Measurements from ENCODE around the gene FGD3. TPM values are rescaled to one million over a fixed set of nuclear protein-coding genes. Genes with fewer than 3 reads are reported as not detected.

FGD3 gene
- total RNA-seq, 4 donors from 2014 or later, result 4.3 to 5.1 (median 4.9) TPM

- WGBS, result 100% methylated on average over 2 of the region's 2 CpGs
- Histone ChIP-seq H3K27ac (replicated peaks in 1 of 4) (no peak overlapping the region), H3K27me3 (no peaks in the 10 kb centered on the region), H3K4me3 (no peak overlapping the region), H3K36me3 (no peaks in the 10 kb centered on the region), H3K9me3 (peaks cover 0 to 9% (median 2%) of the 10 kb centered on the region in 4 donors), H3K4me1 (no peaks in the 10 kb centered on the region)
- DNase-seq (ENCODE audit: extremely low spot score), result no peak
- intact Hi-C loops (cut with DNase I), result no loop called here
- TF ChIP-seq EP300 (IDR thresholded peaks at IDR 0.05), result no peak
- TF ChIP-seq POLR2AphosphoS5 (IDR thresholded peaks at IDR 0.05), result no peak
- no peak for TF ChIP-seq CTCF (IDR thresholded peaks at IDR 0.05)
- no peak for TF ChIP-seq POLR2A (IDR thresholded peaks at IDR 0.05; ENCODE audit: low read depth)
These were observed 15.0 kb downstream of the FGD3 start for GRCh38 chr9:92962303-92962649.

- H3K4me3 ChIP-seq, result no peak overlapping the region
- no peak for DNase-seq (ENCODE audit: extremely low spot score)
- no peak for TF ChIP-seq CTCF (IDR thresholded peaks at IDR 0.05)
- TF ChIP-seq POLR2A (IDR thresholded peaks at IDR 0.05; ENCODE audit: low read depth), result no peak
- no peak for TF ChIP-seq POLR2AphosphoS5 (IDR thresholded peaks at IDR 0.05)
- no peak for TF ChIP-seq EP300 (IDR thresholded peaks at IDR 0.05)
- no peaks in the 10 kb centered on the region for H3K27me3 ChIP-seq
- no peaks in the 10 kb centered on the region for H3K36me3 ChIP-seq
- intact Hi-C loops (cut with DNase I), result no loop called here
- WGBS, result 97% methylated on average over 7 of the region's 7 CpGs
- H3K27ac ChIP-seq (replicated peaks in 1 of 4), result no peak overlapping the region
- H3K9me3 ChIP-seq, result peaks cover 0 to 9% (median 2%) of the 10 kb centered on the region in 4 donors
- H3K4me1 ChIP-seq, result no peaks in the 10 kb centered on the region
These were observed 15.5 kb downstream of the FGD3 start for GRCh38 chr9:92962846-92963245.

GRCh38 chr9:92963831-92964606 is 16.7 kb downstream of the FGD3 start:
- peaks cover 0 to 9% (median 2%) of the 10 kb centered on the region in 4 donors for H3K9me3 ChIP-seq
- 85% methylated on average over 16 of the region's 16 CpGs for WGBS
- no peaks in the 10 kb centered on the region for H3K4me1 ChIP-seq
- H3K27me3 ChIP-seq, result no peaks in the 10 kb centered on the region
- no peak for TF ChIP-seq EP300 (IDR thresholded peaks at IDR 0.05)
- no peak for TF ChIP-seq POLR2A (IDR thresholded peaks at IDR 0.05; ENCODE audit: low read depth)
- TF ChIP-seq POLR2AphosphoS5 (IDR thresholded peaks at IDR 0.05), result peak in 1 of 2 donors; percentile 35
- no peak for TF ChIP-seq CTCF (IDR thresholded peaks at IDR 0.05)
- DNase-seq (ENCODE audit: extremely low spot score), result no peak
- H3K4me3 ChIP-seq, result peak overlapping the region; percentile 32 to 52 (median 37)
- H3K36me3 ChIP-seq, result no peaks in the 10 kb centered on the region
- H3K27ac ChIP-seq (replicated peaks in 1 of 4), result peak overlapping the region in 2 of 4 donors; percentile 52 to 56
- intact Hi-C loops (cut with DNase I), result no loop called here

GRCh38 chr9:92964607-92965060 is 17.3 kb downstream of the FGD3 start:
- intact Hi-C loops (cut with DNase I), result no loop called here
- WGBS, result 82% methylated on average over 14 of the region's 17 CpGs
- Histone ChIP-seq H3K4me3 (peak overlapping the region; percentile 32 to 52 (median 37)), H3K36me3 (no peaks in the 10 kb centered on the region), H3K27me3 (no peaks in the 10 kb centered on the region), H3K9me3 (peaks cover 0 to 9% (median 2%) of the 10 kb centered on the region in 4 donors), H3K4me1 (no peaks in the 10 kb centered on the region), H3K27ac (replicated peaks in 1 of 4) (peak overlapping the region in 3 of 4 donors; percentile 40 to 56 (median 52))
- DNase-seq (ENCODE audit: extremely low spot score), result no peak
- no peak for TF ChIP-seq EP300 (IDR thresholded peaks at IDR 0.05)
- TF ChIP-seq POLR2A (IDR thresholded peaks at IDR 0.05; ENCODE audit: low read depth), result no peak
- no peak for TF ChIP-seq POLR2AphosphoS5 (IDR thresholded peaks at IDR 0.05)
- TF ChIP-seq CTCF (IDR thresholded peaks at IDR 0.05), result no peak

Measured in esophagus muscularis mucosa (tissue), 4 donors.